Measurements from ENCODE around the gene RAD51B. TPM values are rescaled to one million over a fixed set of nuclear protein-coding genes. Genes with fewer than 3 reads are reported as not detected.

The RAD51B gene
- total RNA-seq, 1 experiment from 2014 or later = 23.3 TPM

DNA sequence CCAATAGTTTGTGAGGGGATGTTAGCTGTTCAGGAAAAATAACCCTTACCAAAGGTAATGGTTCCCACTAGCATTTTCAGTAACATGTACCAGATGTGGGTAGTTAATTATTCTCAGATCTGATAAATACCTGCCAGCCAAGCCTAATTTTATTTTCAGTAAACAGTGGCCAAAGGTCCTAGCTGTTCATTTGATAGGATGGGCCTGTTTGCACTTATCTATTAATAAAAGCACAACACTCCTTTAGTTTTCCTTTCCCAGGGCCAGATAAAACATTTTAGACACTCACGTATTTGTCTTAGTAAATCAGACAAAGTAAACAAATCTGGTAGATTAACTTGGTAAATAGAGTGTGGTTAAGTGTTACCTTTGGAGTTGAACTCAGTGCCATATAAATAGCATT lies 345.1 kb downstream of the RAD51B start:
- H3K27ac ChIP-seq (ENCODE audit: low read depth, low read length, poor library complexity, severe bottlenecking) = no peak overlapping the region
- no peaks in the 10 kb centered on the region for H3K4me1 ChIP-seq (ENCODE audit: insufficient read depth, low read length, poor library complexity, severe bottlenecking)
- no peaks in the 10 kb centered on the region for H3K9me3 ChIP-seq (ENCODE audit: low read depth, low read length, poor library complexity, severe bottlenecking)
- TF ChIP-seq, protein P1, sequence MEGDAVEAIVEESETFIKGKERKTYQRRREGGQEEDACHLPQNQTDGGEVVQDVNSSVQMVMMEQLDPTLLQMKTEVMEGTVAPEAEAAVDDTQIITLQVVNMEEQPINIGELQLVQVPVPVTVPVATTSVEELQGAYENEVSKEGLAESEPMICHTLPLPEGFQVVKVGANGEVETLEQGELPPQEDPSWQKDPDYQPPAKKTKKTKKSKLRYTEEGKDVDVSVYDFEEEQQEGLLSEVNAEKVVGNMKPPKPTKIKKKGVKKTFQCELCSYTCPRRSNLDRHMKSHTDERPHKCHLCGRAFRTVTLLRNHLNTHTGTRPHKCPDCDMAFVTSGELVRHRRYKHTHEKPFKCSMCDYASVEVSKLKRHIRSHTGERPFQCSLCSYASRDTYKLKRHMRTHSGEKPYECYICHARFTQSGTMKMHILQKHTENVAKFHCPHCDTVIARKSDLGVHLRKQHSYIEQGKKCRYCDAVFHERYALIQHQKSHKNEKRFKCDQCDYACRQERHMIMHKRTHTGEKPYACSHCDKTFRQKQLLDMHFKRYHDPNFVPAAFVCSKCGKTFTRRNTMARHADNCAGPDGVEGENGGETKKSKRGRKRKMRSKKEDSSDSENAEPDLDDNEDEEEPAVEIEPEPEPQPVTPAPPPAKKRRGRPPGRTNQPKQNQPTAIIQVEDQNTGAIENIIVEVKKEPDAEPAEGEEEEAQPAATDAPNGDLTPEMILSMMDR (conservative IDR thresholded peaks at IDR 0.05; ENCODE audit: low read depth, low read length) = no peak
- TF ChIP-seq EZH2 (IDR thresholded peaks at IDR 0.05; ENCODE audit: borderline replicate concordance, low read depth, low read length, poor library complexity, severe bottlenecking) = no peak
- POLR2A ChIA-PET (ENCODE audit: low non-redundant PET) = no interaction called here
- intact Hi-C loops (cut with micrococcal nuclease; ENCODE audit: unreplicated experiment) = no loop called here
- no peak for DNase-seq (ENCODE audit: low spot score)
- BruUV-seq (replicated peaks) = no TSS peak
- no peaks in the 10 kb centered on the region for H3K36me3 ChIP-seq (ENCODE audit: insufficient read depth, low read length, poor library complexity, severe bottlenecking)
- H3K4me3 ChIP-seq (ENCODE audit: low read depth, low read length, poor library complexity, severe bottlenecking) = no peak overlapping the region
- CTCF ChIA-PET = no interaction called here
- H3K27me3 ChIP-seq (replicated peaks; ENCODE audit: insufficient read depth, low read depth, low read length, poor library complexity) = no peaks in the 10 kb centered on the region

DNA sequence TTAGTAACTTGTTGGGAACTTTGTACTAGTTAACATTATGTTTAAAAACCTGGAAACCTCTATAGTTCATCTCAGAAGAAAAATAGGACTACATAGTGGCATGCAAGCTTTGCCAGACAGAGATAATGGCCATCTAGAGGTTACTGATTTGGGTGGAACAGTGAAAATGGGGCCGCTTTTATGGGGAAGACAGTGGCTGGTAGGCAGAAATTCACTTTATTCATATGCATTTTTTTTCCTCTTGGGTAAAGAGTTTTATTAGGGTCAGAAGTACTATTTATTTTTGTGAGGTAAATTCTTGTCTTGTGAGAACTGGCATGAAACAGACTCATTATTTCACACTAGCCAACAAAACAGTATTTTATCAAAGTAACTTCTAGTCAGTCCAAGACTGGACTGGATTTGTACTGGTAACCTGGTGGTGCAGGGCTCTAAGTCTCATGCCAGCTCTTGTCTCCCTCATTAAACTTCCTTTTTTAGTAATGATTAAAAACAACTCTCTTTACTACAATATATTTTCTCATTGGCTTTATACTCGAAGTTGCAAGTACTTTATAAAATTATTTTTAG lies 345.8 kb downstream of the RAD51B start:
- no peak overlapping the region for H3K27ac ChIP-seq (ENCODE audit: low read depth, low read length, poor library complexity, severe bottlenecking)
- intact Hi-C loops (cut with micrococcal nuclease; ENCODE audit: unreplicated experiment) = no loop called here
- no TSS peak for BruUV-seq (replicated peaks)

DNA sequence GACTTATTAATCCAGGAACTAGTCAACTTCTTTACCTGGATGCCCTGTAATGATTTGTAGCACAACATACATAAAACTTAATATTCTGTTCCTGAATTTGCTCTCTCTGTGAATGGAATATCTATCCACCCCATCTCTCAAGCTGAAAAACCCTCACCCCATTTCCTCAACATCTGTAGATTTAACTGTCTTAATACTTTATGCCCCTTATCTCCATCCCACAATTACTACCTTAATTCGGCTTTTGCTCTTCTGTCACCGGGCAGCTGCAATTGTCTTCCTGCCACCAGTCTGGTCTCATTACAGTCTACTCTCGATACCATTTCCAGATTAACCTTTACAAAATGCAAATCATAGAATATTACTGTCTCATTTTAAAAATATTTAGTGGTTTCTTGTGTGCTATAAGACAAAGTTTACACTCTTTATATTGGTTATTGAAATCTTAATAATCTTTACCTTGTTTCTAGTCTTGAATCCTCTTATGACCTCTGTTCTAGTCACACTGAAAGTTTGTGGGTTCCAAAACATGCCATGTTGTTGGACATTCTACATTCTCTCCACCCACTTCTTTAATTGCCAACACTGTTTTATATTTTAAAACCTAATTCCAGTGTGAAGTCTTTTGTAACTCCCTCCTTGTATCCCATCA lies 347.3 kb downstream of the RAD51B start:
- BruUV-seq (replicated peaks) = no TSS peak
- TF ChIP-seq, protein P1 (conservative IDR thresholded peaks at IDR 0.05; ENCODE audit: low read depth, low read length) = no peak
- TF ChIP-seq EZH2 (IDR thresholded peaks at IDR 0.05; ENCODE audit: borderline replicate concordance, low read depth, low read length, poor library complexity, severe bottlenecking) = no peak
- Histone ChIP-seq H3K4me3 (ENCODE audit: low read depth, low read length, poor library complexity, severe bottlenecking) (no peak overlapping the region), H3K27ac (ENCODE audit: low read depth, low read length, poor library complexity, severe bottlenecking) (no peak overlapping the region), H3K4me1 (ENCODE audit: insufficient read depth, low read length, poor library complexity, severe bottlenecking) (no peaks in the 10 kb centered on the region), H3K9me3 (ENCODE audit: low read depth, low read length, poor library complexity, severe bottlenecking) (no peaks in the 10 kb centered on the region), H3K27me3 (replicated peaks; ENCODE audit: insufficient read depth, low read depth, low read length, poor library complexity) (no peaks in the 10 kb centered on the region), H3K36me3 (ENCODE audit: insufficient read depth, low read length, poor library complexity, severe bottlenecking) (no peaks in the 10 kb centered on the region)
- CTCF ChIA-PET = no interaction called here
- intact Hi-C loops (cut with micrococcal nuclease; ENCODE audit: unreplicated experiment) = no loop called here
- DNase-seq (ENCODE audit: low spot score) = no peak
- POLR2A ChIA-PET (ENCODE audit: low non-redundant PET) = no interaction called here

More for the DNA sequence above, 345.8 kb downstream of the RAD51B start:
- TF ChIP-seq, protein P1 (conservative IDR thresholded peaks at IDR 0.05; ENCODE audit: low read depth, low read length) = no peak
- TF ChIP-seq EZH2 (IDR thresholded peaks at IDR 0.05; ENCODE audit: borderline replicate concordance, low read depth, low read length, poor library complexity, severe bottlenecking) = no peak
- H3K9me3 ChIP-seq (ENCODE audit: low read depth, low read length, poor library complexity, severe bottlenecking) = no peaks in the 10 kb centered on the region
- H3K4me1 ChIP-seq (ENCODE audit: insufficient read depth, low read length, poor library complexity, severe bottlenecking) = no peaks in the 10 kb centered on the region
- ChIA-PET POLR2A (ENCODE audit: low non-redundant PET) (no interaction called here), CTCF (no interaction called here)
- no peaks in the 10 kb centered on the region for H3K36me3 ChIP-seq (ENCODE audit: insufficient read depth, low read length, poor library complexity, severe bottlenecking)
- H3K4me3 ChIP-seq (ENCODE audit: low read depth, low read length, poor library complexity, severe bottlenecking) = no peak overlapping the region
- no peaks in the 10 kb centered on the region for H3K27me3 ChIP-seq (replicated peaks; ENCODE audit: insufficient read depth, low read depth, low read length, poor library complexity)
- no peak for DNase-seq (ENCODE audit: low spot score)

Data from A673 (cell line).